HG02938 (cell line): Measurements from ENCODE around the gene DMRTC2.

ENCODE experiments used
- ATAC-seq: cut with Tn5 transposase; IDR thresholded peaks from one replicate; pipeline ENCODE4 v1.9.1; 2021; ENCODE audit warnings: mild to moderate bottlenecking, moderate library complexity; ENCODE audit not compliant: unreplicated experiment

The DMRTC2 gene

DNA sequence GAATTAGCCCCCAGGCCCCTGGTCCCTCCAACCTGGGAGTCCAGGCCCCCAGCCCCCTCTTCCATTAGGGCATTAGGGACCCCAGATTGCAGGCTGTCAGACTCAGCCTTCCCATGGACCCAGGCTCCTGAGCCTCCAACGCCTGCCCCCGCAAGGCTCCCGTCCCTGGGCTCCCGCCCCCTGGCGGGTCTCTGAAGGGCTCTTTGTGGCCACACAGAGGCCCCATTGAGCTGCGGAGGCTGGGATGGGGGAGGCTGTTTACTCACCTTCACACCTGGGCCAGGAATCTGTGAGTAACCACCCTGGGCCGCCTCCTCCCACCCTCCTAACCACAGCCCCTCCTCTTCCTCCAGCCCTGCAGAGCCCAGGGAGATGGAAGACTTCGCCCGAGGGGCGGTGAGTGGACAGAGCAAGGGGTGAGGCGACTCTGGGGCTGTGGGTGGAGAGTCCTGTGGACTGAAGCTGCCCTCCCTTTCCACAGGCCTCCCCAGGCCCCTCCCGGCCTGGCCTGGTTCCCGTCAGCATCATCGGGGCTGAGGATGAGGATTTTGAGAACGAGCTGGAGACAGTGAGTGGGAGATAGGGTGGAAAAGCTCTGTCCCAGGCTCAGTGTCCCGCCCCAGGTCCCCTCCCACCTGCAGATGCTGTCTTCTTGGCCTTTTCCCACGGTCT, 43.0 kb downstream of the DMRTC2 start:
- ATAC-seq, result no peak

- no peak for ATAC-seq
Measured at GRCh38 chr19:41888926-41889325, 44.1 kb downstream of the DMRTC2 start.

- no peak for ATAC-seq
Measured at GRCh38 chr19:41889896-41890295, 45.1 kb downstream of the DMRTC2 start.

DNA sequence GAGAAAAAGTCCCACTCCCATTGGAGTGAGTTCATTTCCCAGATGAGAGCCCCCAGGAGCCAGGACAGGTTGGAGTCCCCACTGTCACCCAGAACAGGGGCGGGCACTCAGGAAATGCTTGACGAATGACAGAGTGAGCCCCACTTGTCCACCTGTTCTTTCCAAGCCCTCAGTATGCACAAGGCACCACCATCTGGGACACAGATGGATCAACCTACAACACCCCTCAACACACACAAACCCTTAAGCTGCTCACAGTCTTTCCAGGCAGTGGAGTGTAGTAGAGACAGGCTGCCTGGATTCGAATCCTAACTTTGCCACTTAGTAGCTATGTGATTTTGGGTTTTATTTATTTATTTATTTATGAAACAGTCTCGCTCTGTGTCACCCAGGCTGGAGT, 46.1 kb downstream of the DMRTC2 start:
- ATAC-seq, result no peak

DNA sequence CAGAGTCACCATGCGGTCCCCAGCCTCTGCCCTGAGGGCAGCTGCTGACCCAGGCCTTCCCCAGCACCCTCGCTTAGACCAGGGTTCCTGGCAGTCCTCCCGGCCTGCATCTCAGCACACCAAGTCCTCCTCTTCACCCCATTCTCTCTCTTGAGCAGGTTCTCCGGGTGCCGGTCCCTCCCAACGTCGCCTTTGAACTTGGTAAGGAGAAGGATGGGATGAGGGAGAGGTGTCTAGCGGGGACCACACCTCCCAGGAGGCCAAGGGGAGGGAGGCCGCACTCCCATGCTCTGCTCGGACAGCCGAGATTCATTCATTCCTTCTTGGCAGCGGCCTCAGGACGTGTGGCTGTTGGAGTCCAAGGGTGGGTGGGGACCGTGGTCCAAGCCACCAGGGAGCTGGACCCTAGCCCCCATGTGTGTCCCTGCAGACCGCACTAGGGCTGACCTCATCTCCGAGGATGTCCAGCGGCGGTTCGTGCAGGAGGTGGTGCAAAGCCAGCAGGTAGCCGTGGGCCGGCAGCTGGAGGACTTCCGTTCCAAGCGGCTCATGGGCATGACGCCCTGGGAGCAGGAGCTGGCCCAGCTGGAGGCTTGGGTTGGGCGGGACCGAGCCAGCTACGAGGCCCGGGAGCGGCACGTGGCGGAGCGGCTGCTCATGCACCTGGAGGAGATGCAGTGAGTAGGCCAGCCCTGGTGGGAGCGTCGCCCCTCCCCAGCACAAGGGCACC, 47.5 kb downstream of the DMRTC2 start:
- ATAC-seq, result no peak

- ATAC-seq, result no peak
Measured at GRCh38 chr19:41893899-41894298, 49.1 kb downstream of the DMRTC2 start.

- no peak for ATAC-seq
Measured at GRCh38 chr19:41894350-41894749, 49.5 kb downstream of the DMRTC2 start.

GRCh38 chr19:41895745-41896580, 51.1 kb downstream of the DMRTC2 start:
- no peak for ATAC-seq

- no peak for ATAC-seq
Measured at GRCh38 chr19:41896581-41896942, 51.7 kb downstream of the DMRTC2 start.

DNA sequence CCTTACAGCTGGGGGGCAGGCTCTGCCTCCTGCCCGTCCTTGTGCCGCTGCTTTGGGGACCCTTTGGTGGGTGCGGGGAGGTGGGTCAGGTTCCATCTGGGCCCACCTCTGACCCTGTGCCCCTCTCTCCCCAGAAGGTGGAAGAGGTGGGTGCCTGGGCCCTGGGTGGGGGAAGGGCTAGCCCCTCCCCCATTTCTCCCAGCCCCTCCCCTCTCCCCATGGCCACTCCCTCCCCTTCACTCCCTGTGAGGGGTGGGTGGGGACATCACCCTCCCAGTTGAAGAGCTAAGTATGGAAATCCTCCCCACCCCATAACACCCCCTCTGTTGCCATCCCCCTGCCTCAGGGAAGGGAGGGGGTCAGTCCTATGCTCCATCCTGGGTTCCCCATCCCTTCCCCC, 52.3 kb downstream of the DMRTC2 start:
- no peak for ATAC-seq

GRCh38 chr19:41897820-41898219, 53.0 kb downstream of the DMRTC2 start:
- no peak for ATAC-seq

DNA sequence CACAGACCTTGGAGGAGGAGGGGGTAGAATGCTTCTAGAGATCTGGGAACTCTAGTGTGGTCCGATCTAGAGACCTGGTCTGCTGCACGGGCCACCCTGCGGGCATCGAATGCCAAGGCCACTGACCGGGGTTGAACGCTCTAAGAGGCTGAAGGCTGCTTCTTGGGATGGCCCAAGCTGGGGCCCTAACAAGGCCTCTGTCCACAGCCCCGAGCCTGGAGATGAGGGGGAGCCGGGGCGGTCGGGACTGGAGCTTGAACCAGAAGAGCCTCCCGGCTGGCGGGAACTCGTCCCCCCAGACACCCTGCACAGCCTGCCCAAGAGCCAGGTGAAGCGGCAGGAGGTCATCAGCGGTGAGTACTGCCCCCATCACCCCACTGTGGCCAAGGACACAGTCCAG, 53.4 kb downstream of the DMRTC2 start:
- ATAC-seq, result no peak
